Right atrium auricular region (tissue), 2 donors: ENCODE data around the gene TOX2. TPM values are rescaled to one million over a fixed set of nuclear protein-coding genes. Genes with fewer than 3 reads are reported as not detected.

Experiments
- DNase-seq: peaks from one replicate; pipeline ENCODE4 v3.0.0-alpha.2; 2019; ENCODE audit warnings: low spot score
- H3K27ac ChIP-seq, 2 donors: fragments of 200-600 bp; sonication (generic); 1 replicate in 1 of 2; 2 replicates in 1 of 2; pipeline ENCODE4 v1.5.1; 2016 to 2019
- H3K27me3 ChIP-seq, 2 donors: fragments of 200-600 bp; sonication (generic); one replicate each; pipeline versions ENCODE4 v1.5.1 to v1.6.0; 2017 to 2019
- H3K36me3 ChIP-seq: fragments of 200-600 bp; sonication (generic); one replicate; pipeline ENCODE4 v1.5.1; 2016
- H3K4me1 ChIP-seq, 2 donors: fragments of 200-600 bp; sonication (generic); one replicate each; pipeline versions ENCODE4 v1.5.1 to v1.6.0; 2017 to 2019
- H3K4me3 ChIP-seq, 2 donors: fragments of 200-600 bp; sonication (generic); 1 replicate in 1 of 2; 2 replicates in 1 of 2; pipeline ENCODE4 v1.5.1; 2017 to 2019; ENCODE audit warnings: mild to moderate bottlenecking in 1 of 2, moderate library complexity in 1 of 2
- H3K9me3 ChIP-seq, 2 donors: fragments of 200-600 bp; sonication (generic); one replicate each; pipeline ENCODE4 v1.5.1; 2019
- CTCF ChIP-seq, 2 donors: fragments of 200-600 bp; sonication (generic); IDR thresholded peaks; one replicate each; pipeline ENCODE4 v1.5.1; 2019; ENCODE audit warnings: antibody characterized with exemption in 2 of 2
- total RNA-seq, 2 donors: library from RNA; depleted of rRNA; stranded (reverse); fragments of >200 nt; gene quantifications; one replicate each; pipeline ENCODE4 v1.1.0, GENCODE V29; 2016

Gene TOX2
- total RNA-seq, 2 donors from 2014 or later = 0.30 to 0.63 TPM

- Histone ChIP-seq H3K4me3 (no peak overlapping the region), H3K27me3 (no peaks in the 10 kb centered on the region), H3K9me3 (peaks cover 0 to 8% of the 10 kb centered on the region in 2 donors), H3K4me1 (no peaks in the 10 kb centered on the region), H3K27ac (no peak overlapping the region), H3K36me3 (no peaks in the 10 kb centered on the region)
- TF ChIP-seq CTCF (IDR thresholded peaks at IDR 0.05) = no peak
- DNase-seq = no peak
Measured at GRCh38 chr20:44104798-44105517, 190.3 kb downstream of the TOX2 start.

GRCh38 chr20:44106615-44107014 is 192.0 kb downstream of the TOX2 start:
- H3K27ac ChIP-seq = no peak overlapping the region
- H3K4me1 ChIP-seq = peaks cover 0 to 3% of the 10 kb centered on the region in 2 donors
- no peak for DNase-seq
- no peaks in the 10 kb centered on the region for H3K27me3 ChIP-seq
- no peaks in the 10 kb centered on the region for H3K36me3 ChIP-seq
- peaks cover 0 to 8% of the 10 kb centered on the region in 2 donors for H3K9me3 ChIP-seq
- no peak for TF ChIP-seq CTCF (IDR thresholded peaks at IDR 0.05)
- H3K4me3 ChIP-seq = no peak overlapping the region

- no peak for DNase-seq
- H3K4me3 ChIP-seq = no peak overlapping the region
- TF ChIP-seq CTCF (IDR thresholded peaks at IDR 0.05) = peak in 1 of 2 donors; percentile 22
- no peaks in the 10 kb centered on the region for H3K9me3 ChIP-seq
- H3K36me3 ChIP-seq = peaks cover 16% of the 10 kb centered on the region
- H3K27me3 ChIP-seq = no peaks in the 10 kb centered on the region
- H3K27ac ChIP-seq = no peak overlapping the region
- peaks cover 0 to 26% of the 10 kb centered on the region in 2 donors for H3K4me1 ChIP-seq
Measured at GRCh38 chr20:44109951-44110361, 195.3 kb downstream of the TOX2 start.

DNA sequence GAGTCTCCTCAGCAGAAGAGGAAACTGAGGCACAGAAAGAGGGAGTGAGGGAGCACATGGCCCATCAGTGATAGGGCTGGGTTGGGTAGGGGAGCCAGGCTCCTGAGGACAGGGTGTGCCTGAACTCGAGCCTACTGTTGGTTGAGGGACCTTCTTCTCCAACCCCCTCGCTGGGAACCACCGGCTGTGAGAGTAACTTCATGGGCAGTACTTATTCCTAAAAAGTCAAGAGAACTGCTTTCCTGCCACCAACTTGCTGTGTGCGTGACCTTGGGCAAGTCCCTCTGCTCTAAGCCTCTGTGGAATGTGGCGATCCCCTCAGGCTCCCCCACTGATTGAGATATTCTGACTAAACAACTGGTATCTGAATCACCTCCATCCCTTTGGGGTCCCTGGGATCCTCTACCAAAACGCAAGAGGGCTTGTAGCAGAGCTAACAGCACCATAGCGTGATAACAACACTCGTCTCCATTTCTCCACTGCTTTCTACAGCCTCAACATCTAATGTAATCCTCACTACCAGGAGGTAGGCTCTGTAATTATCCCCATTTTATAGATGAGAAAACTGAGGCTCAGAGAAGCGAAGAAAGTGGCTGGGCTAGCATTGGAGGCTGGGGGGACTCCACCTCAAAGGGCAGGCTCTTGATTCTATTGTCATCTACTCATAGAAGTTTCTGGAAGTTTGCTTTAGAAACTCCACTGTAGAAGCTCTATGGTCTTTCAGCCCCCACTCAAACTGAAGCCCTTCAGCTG is 196.3 kb downstream of the TOX2 start:
- no peak overlapping the region for H3K27ac ChIP-seq
- no peak for DNase-seq
- H3K4me1 ChIP-seq = peaks cover 0 to 28% of the 10 kb centered on the region in 2 donors
- no peak for TF ChIP-seq CTCF (IDR thresholded peaks at IDR 0.05)
- no peak overlapping the region for H3K4me3 ChIP-seq
- H3K9me3 ChIP-seq = no peaks in the 10 kb centered on the region
- H3K27me3 ChIP-seq = no peaks in the 10 kb centered on the region
- H3K36me3 ChIP-seq = peaks cover 22% of the 10 kb centered on the region

GRCh38 chr20:44111712-44112335 is 197.2 kb downstream of the TOX2 start:
- Histone ChIP-seq H3K4me1 (peaks cover 0 to 36% of the 10 kb centered on the region in 2 donors), H3K27me3 (no peaks in the 10 kb centered on the region), H3K4me3 (no peak overlapping the region), H3K36me3 (peaks cover 24% of the 10 kb centered on the region), H3K9me3 (no peaks in the 10 kb centered on the region), H3K27ac (no peak overlapping the region)
- no peak for TF ChIP-seq CTCF (IDR thresholded peaks at IDR 0.05)
- no peak for DNase-seq
